IPS-20b (cell line): Measurements from ENCODE around the gene LGR4.
"Not testable (repeated sequence)": the region's sequence is repeated elsewhere in the genome, so short reads cannot be mapped to it uniquely, and the experiment has no call there.

Experiments
- H3K27ac ChIP-seq: one replicate; pipeline ENCODE4 v1.5.1; 2013; ENCODE audit warnings: low read length
- H3K27me3 ChIP-seq: 2 replicates; pipeline ENCODE4 v1.6.1; 2013; ENCODE audit warnings: mild to moderate bottlenecking, low read length, inconsistent platforms; ENCODE audit not compliant: insufficient read depth
- H3K36me3 ChIP-seq: 2 replicates; pipeline ENCODE4 v1.6.1; 2013; ENCODE audit warnings: low read depth, mild to moderate bottlenecking, inconsistent platforms, low read length, moderate library complexity; ENCODE audit not compliant: insufficient read depth
- H3K4me1 ChIP-seq: 2 replicates; pipeline ENCODE4 v1.6.1; 2013; ENCODE audit warnings: mild to moderate bottlenecking, control low read depth, inconsistent platforms, low read length, moderate library complexity; ENCODE audit not compliant: insufficient read depth
- H3K4me3 ChIP-seq: 2 replicates; pipeline ENCODE4 v1.5.1; 2013; ENCODE audit warnings: mild to moderate bottlenecking, low read length, inconsistent platforms
- H3K9ac ChIP-seq: 2 replicates; pipeline ENCODE4 v1.6.1; 2013; ENCODE audit warnings: low read depth, mild to moderate bottlenecking, inconsistent platforms, low read length, moderate library complexity
- H3K9me3 ChIP-seq: 2 replicates; pipeline ENCODE4 v1.6.1; 2013; ENCODE audit warnings: mild to moderate bottlenecking, low read depth, low read length, inconsistent platforms; ENCODE audit not compliant: insufficient read depth

LGR4 gene

GRCh38 chr11:27456795-27457329, 15.7 kb downstream of the LGR4 start:
- Histone ChIP-seq H3K36me3 (no peaks in the 10 kb centered on the region), H3K27me3 (no peaks in the 10 kb centered on the region), H3K4me3 (no peak overlapping the region), H3K27ac (no peak overlapping the region), H3K9ac (no peak overlapping the region), H3K4me1 (peaks cover 34% of the 10 kb centered on the region), H3K9me3 (peaks cover 3% of the 10 kb centered on the region; the same call in 1 of the 2 replicates)

GRCh38 chr11:27456140-27456794, 16.3 kb downstream of the LGR4 start:
- no peak overlapping the region for H3K27ac ChIP-seq

DNA sequence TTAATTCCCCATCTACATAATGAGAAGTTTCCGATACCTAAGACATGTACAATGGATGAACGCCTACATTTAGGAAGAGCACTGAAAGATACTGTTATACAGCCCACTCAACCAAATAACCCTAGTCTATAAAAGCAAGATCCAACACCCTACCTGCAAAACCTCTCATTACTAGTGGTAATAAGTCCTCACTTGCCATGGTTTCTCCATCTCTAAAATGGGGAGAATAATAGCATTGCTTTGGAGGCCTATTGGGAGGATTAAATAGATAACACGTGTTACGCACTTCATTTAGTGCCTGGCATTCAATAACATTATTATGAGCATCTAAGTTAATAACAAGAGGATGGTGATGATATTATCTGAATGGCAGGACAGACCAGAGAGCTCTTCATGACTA, 16.9 kb downstream of the LGR4 start:
- H3K4me1 ChIP-seq: peaks cover 38% of the 10 kb centered on the region
- H3K27me3 ChIP-seq: no peaks in the 10 kb centered on the region
- no peak overlapping the region for H3K27ac ChIP-seq
- H3K9me3 ChIP-seq: peaks cover 3% of the 10 kb centered on the region; the same call in 1 of the 2 replicates
- no peaks in the 10 kb centered on the region for H3K36me3 ChIP-seq
- no peak overlapping the region for H3K4me3 ChIP-seq
- H3K9ac ChIP-seq: no peak overlapping the region

More at GRCh38 chr11:27456140-27456794, 16.3 kb downstream of the LGR4 start:
- Histone ChIP-seq H3K36me3 (no peaks in the 10 kb centered on the region), H3K9ac (no peak overlapping the region), H3K9me3 (peaks cover 3% of the 10 kb centered on the region; the same call in 1 of the 2 replicates), H3K4me3 (no peak overlapping the region), H3K4me1 (peaks cover 40% of the 10 kb centered on the region), H3K27me3 (no peaks in the 10 kb centered on the region)

- no peaks in the 10 kb centered on the region for H3K27me3 ChIP-seq
- H3K36me3 ChIP-seq: no peaks in the 10 kb centered on the region
- no peak overlapping the region for H3K27ac ChIP-seq
- no peak overlapping the region for H3K4me3 ChIP-seq
- no peak overlapping the region for H3K9ac ChIP-seq
- peaks cover 35% of the 10 kb centered on the region for H3K4me1 ChIP-seq
- peaks cover 3% of the 10 kb centered on the region; the same call in 1 of the 2 replicates for H3K9me3 ChIP-seq
Measured at GRCh38 chr11:27453701-27454100, 18.9 kb downstream of the LGR4 start.

GRCh38 chr11:27452147-27452546, 20.4 kb downstream of the LGR4 start:
- Histone ChIP-seq H3K9me3 (peaks cover 3% of the 10 kb centered on the region; the same call in 1 of the 2 replicates), H3K4me1 (peaks cover 40% of the 10 kb centered on the region), H3K36me3 (peaks cover 9% of the 10 kb centered on the region), H3K9ac (no peak overlapping the region), H3K4me3 (no peak overlapping the region), H3K27me3 (no peaks in the 10 kb centered on the region), H3K27ac (no peak overlapping the region)

GRCh38 chr11:27451244-27451965, 21.2 kb downstream of the LGR4 start:
- peaks cover 9% of the 10 kb centered on the region for H3K36me3 ChIP-seq
- no peaks in the 10 kb centered on the region for H3K27me3 ChIP-seq
- no peak overlapping the region for H3K27ac ChIP-seq
- H3K9me3 ChIP-seq: peaks cover 3% of the 10 kb centered on the region; the same call in 1 of the 2 replicates
- H3K4me1 ChIP-seq: peaks cover 35% of the 10 kb centered on the region
- H3K9ac ChIP-seq: no peak overlapping the region
- no peak overlapping the region for H3K4me3 ChIP-seq

DNA sequence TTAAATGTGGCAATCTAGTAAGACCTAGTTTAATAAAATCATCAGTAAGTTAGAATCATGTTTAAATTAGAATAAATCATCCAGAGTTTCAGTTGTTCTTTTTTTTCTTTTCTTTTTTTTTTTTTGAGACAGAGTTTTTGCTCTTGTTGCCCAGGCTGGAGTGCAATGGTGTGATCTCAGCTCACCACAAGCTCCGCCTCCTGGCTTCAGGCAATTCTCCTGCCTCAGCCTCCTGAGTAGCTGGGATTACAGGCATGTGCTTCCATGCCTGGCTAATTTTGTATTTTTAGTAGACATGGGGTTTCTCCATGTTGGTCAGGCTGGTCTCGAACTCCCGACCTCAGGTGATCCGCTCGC, 24.4 kb downstream of the LGR4 start:
- H3K27ac ChIP-seq, H3K9me3 ChIP-seq, H3K4me3 ChIP-seq, H3K9ac ChIP-seq, H3K27me3 ChIP-seq, H3K36me3 ChIP-seq: not testable (repeated sequence)
- H3K4me1 ChIP-seq: peaks cover 48% of the 10 kb centered on the region

DNA sequence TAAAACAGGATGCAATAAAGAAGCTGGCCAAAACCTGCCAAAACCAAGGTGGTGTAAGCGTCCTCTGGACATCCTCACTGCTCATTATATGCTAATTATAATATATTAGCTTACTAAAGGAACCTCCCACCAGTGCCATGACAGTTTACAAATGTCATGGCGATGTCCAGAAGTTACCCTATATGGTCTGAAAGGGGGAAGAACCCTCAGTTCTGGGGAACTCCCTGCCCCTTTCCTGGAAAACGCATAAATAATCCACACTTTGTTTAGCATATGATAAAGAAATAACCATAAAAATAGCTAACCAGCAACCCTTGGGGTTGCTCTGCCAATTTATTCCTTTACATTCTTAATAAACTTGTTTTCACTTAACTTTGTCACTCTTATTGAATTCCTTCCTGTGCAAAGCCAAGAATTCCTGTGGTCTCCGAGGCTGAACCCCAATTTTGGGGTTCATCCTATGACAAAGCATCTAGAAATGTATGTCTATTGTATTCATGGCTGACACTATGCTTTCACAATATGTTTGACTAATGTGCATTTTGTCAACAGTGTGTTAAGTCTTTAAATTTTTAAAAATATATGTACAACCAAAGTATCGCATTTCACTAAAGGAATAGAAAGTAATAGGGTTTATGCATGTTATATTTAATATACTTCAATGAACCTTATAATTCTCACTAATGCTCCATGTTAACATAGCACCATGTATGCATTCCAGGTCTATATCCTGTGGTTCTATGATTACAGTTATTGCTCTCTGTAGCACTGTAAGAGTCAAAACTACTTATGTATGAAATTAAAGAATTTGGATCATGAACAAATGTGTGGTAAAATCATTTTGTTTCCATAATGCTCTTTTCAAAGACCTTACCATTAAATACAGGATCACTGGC, 25.1 kb downstream of the LGR4 start:
- Histone ChIP-seq H3K9me3 (no peaks in the 10 kb centered on the region), H3K4me1 (peaks cover 55% of the 10 kb centered on the region), H3K4me3 (no peak overlapping the region), H3K9ac (no peak overlapping the region), H3K36me3 (peaks cover 9% of the 10 kb centered on the region), H3K27ac (no peak overlapping the region), H3K27me3 (no peaks in the 10 kb centered on the region)

DNA sequence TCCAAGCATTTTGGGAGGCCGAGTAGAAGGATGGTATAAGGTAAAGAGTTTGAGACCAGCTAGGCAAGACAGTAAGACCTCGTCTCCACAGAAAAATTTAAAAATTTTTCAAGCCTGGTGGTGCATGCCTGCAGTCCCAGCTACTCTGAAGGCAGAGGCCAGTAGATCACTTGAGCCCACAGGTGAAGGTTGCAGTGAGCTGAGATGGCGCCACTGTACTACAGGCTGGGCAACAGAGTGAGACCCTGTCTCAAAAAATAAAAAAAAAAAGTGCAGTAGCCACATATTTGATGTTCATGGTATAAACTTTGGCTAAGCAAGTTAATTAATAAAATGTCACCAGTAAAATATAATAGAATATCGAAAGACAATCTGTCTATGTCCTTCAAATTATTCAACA, 27.0 kb downstream of the LGR4 start:
- Histone ChIP-seq H3K36me3 (peaks cover 9% of the 10 kb centered on the region), H3K27ac (no peak overlapping the region), H3K27me3 (no peaks in the 10 kb centered on the region), H3K9me3 (no peaks in the 10 kb centered on the region), H3K9ac (peak overlapping the region; percentile 49; the same call in 1 of the 2 replicates), H3K4me1 (peaks cover 64% of the 10 kb centered on the region), H3K4me3 (peak overlapping the region; percentile 50)

- H3K36me3 ChIP-seq: peaks cover 9% of the 10 kb centered on the region
- H3K9me3 ChIP-seq: no peaks in the 10 kb centered on the region
- H3K9ac ChIP-seq: peak overlapping the region; percentile 59; the same call in 1 of the 2 replicates
- peak overlapping the region; percentile 51 for H3K4me3 ChIP-seq
- H3K27me3 ChIP-seq: no peaks in the 10 kb centered on the region
- peaks cover 64% of the 10 kb centered on the region for H3K4me1 ChIP-seq
- no peak overlapping the region for H3K27ac ChIP-seq
Measured at GRCh38 chr11:27444801-27445215, 27.8 kb downstream of the LGR4 start.

GRCh38 chr11:27443746-27444507, 28.7 kb downstream of the LGR4 start:
- Histone ChIP-seq H3K4me3 (peak overlapping the region; percentile 51), H3K4me1 (peaks cover 69% of the 10 kb centered on the region), H3K9me3 (no peaks in the 10 kb centered on the region), H3K27ac (no peak overlapping the region), H3K27me3 (no peaks in the 10 kb centered on the region), H3K36me3 (peaks cover 9% of the 10 kb centered on the region), H3K9ac (peak overlapping the region; percentile 59)
